ENCODE data around the gene AFF2.

AFF2 gene

DNA sequence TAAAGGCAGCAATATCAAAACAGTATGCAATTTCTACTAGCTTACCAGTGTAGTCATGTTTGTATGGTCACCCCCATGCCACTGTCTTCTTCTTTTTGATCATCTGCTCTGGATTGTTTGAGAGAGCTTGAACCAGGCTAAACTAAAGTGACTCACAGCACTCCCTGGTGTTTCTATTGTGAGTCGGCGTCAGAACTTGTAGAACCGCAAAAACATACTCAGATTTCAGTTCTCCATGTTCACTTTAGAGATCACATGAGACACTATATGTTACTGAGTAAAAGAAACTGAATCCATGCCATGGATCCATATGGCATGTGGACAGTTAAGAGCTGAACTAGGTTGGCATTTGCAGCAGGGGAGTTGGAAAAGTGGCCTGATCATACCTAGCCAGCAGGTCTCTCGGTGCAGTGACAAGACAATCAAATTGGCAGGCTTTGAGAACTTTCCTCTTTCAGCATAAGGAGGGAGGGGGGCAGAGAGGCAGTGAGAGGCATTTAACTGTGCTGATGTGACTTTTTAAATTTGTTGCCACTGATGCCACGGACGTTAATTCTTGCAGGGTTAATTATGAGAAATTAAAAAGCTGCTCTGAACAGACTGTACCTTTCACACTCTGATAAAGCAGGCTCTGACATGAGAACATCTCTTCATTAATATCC, 88.4 kb downstream of the AFF2 start:
- peak; percentile 45 for DNase-seq

DNA sequence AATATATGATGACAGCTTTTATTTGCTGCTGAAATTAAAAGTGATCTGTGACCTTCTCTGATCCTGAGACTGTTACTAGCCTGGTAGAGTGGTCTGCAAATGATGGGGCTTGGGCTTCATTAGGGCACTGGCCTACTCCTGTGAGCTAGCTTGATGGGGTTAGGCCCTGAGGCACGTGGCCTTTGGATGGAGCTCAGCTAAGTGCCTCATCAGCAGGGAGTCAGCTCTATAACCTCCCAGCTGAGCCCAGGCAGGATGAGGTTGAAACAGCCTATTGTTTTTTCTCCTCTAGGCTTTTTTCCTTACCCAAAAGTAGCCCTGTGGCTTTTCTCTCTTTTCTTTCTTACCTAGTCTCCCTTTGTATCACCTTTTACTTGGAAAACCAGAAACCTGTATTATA, 92.2 kb downstream of the AFF2 start:
- DNase-seq, result no peak

DNA sequence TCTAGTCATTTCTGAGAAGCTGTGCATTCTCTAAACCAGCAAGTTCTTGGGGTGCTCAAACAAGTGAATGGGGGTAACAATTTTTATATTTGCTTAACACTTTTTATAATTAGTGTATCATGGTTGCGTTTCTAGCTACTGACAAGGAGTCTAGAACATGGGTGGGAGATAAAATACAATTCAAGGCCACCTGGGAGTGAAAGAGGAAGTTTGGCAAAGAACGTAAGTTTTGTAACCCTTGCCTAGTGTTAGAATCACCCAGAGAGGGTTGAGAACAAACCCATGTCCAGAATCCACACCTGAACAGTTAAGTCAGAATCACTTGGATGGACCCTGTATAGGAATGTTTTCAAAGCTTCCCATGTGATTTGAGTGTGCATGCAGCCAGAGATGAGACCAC, 92.7 kb downstream of the AFF2 start:
- no peak for DNase-seq

DNA sequence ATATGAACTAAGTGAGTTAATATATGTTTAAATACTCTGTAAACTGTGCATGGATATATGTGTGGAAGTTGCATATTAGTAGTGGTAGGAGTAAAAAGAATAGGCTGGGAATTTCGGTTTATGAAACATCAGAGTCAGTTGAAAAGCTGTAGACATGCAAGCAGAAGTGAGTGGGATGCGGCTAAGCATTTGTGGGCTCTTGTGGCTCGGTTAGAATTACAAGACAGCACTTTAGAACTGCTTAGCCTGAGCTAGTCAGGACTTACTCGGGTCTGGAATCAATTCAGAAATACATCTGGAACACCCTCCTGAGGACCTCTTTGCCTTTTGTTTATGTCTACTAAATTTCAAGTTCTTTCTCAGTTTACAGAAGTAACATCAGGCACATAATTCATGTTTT, 93.6 kb downstream of the AFF2 start:
- DNase-seq, result no peak

DNA sequence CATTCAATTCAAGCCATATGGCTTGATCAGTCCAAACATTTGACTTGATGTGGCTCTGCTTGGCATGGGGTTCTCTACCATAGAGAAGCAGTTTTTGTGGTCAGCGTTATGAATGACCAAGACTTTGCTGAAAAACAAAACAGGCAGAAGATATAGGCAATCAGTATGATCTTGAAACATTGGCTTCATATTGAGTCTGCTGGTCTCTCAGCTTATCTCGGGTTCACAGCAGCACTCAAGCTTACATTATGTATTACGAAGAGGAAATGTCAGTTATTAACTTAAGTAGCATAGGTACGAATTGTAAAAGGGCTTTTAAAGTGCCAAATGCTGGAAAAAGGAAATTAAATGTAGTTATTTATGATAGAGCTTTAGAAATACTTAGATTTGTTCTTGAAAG, 99.0 kb downstream of the AFF2 start:
- DNase-seq, result no peak

DNA sequence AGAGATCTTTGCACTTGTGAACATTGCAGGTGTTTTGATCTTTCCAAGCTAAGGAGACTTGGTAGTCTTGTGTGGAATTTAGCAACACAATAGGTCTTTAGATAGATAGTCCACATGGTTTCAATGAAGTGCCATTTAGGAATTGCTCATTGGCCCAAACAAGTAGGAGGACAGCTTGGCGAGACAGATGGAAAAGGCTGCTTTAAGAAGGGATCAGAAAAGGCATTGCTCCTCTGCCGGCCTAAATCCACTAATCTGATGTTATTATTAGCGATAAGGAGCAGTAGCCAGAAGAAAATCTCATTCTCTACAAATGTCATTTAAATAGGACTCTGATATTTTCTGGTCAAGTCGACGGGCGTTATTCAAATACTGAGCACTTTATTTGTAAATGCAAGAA, 99.7 kb downstream of the AFF2 start:
- no peak for DNase-seq

DNA sequence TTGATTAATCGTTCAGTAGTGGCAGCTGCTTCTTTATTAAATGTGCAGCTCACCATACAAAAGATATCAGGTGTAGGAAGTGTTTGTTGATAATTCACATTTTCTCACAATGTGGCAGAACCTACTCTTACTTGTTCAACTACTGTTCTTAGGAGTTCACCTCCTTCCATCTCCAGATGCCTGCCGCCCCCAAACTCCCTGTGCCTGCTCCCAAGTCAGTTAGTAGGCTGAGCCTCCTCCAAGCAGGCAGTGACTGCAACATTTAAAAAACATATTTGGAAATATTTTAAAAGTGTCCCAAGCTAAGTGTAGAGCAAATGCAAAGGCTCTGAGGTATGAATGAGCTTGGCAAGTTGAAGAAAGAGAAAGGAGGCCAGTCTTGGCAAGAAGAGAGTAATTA, 100.2 kb downstream of the AFF2 start:
- DNase-seq, result no peak

DNA sequence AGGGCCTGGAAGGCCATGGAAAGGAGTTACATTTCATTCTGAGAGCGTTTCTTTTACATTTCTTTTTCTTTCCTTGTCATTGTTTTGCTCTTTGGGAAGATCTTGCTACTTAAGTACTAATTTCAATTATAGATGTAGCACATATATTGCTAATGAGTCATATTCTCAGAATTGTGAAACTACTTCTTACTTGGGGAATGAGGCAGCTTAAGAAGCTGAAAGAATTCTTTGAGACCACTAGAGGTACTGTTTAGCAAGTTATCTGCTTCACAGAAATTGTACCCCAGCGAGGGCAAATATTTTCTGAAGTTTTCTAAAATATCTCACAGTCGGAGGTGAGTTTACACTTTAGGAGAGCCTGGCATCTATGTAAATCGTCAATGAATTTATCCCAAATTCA, 100.6 kb downstream of the AFF2 start:
- peak; percentile 49 for DNase-seq

DNA sequence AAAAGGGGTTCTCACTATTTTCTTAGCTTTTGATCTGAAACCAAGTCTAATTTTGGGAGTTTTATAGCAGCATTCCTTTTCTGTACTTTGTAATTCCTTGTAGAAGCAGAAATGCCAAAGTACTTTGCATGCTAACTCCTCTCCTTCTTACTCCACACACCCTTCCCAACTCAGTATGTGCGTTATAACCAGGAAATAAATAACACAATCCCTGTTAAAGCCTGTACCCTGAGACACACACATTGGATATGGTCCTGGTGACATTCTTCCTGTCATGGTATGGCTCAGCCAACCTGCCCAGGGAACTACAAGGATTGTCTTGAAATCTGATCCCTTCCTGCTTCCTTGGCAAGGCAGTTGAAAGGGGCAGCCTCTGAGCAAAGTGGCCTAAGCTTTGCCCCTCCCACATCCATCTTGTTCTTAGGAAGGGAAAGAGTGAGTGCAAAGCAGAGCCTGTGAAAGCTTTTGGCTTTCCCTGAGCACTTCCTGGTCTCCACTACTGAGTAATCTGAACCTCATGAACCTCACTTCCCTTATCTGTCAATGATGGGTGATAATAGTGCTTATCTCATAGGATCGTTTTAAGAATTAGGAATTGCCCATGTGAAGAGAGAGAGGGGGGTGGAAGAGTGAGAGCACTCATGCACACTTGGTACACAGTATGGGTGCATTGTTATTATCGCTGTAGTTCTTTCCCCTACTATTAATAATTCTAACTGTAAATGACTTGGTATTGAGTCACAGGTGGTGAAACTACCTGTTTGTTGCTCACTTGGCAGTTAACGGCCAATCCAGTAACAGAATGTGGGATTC, 109.3 kb downstream of the AFF2 start:
- no peak for DNase-seq

DNA sequence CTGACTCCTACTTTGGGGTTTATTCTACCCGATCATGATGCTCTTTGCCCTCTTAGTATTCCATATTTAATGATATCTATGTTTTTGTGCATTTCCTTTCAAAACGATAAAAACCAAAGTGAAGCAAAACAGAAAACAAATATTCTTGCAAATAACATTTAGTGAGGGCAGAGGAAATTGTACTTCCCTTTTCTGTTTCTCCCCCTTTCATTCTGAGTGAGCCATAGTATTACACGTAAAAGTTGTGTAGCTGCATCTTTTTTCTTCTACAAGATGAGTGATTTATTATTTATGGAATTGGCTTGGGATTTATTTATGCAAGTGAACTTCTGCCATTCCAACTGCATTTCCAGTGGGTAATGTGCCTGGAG, 109.9 kb downstream of the AFF2 start:
- no peak for DNase-seq

DNA sequence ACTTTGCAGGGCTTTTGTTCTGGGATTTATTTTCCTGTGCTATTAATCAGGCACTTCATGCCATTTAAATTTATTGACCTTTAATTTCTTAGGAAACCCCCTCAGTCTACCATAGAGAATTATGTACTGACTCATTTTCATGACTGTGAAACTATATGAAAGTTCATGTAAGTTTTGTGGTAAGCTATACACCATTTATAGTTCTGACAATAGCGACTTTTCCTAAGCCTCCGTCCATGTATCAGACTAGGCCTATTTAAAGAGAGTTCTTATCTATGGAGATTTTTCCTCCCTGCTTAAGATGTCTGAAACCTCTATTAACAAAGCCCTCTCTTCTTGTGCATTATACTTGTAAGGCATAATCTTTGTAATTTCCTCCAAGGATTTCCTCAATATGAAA, 111.6 kb downstream of the AFF2 start:
- DNase-seq, result no peak

DNA sequence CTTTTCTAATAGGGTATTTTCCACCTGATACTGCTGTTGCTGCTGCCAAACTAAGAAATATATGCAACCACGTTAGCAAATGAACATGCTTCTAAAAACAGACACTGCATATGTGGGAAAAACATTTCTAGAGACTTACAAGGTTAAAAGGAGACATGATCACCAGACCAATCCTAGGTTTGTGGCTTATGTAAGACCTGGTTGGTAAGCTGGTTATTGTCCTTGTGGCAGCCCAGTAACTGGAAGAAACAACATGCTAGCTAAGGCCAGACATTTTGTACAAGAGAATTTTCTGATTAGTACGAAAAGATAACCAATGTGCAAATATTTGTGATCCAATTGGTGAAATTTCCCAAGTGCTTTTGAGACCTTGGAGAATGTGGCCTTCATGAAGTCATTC, 112.0 kb downstream of the AFF2 start:
- no peak for DNase-seq

DNA sequence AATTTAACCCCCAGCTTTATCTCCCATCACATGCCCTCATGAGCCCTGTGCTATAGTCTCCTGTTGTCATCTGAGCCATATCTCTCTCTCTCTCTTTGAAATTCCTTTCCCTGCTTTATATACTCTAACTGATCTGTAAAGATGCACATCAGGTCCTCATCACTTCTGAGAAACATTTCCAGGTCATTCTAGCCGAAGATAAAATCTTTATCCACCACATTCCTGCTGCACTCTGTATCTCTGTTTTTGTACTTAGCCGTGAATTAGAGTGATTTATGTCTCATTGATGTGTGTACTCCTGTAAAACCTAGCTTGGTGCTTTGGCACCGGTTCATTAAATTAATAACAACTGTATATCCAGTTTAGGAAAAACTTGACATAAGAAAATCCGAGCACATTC, 113.2 kb downstream of the AFF2 start:
- no peak for DNase-seq

DNA sequence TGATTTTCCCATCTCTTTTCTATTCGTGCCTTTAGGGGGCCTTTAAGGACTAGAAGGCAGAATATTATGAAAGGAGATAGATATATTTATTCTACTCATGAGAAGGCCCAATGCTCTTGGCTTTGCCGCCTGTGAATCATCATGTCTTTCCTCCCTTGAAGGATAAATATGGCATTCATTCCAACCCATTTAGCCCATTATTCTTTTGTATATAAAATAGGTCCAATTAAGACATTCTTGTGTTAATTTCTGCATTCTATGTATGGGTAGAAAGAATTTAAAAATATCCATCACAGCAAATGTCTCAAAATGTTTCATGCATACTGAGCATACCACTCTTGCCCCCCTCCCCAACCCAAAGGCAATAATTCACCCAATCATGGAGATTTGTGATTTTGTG, 115.1 kb downstream of the AFF2 start:
- no peak for DNase-seq

DNA sequence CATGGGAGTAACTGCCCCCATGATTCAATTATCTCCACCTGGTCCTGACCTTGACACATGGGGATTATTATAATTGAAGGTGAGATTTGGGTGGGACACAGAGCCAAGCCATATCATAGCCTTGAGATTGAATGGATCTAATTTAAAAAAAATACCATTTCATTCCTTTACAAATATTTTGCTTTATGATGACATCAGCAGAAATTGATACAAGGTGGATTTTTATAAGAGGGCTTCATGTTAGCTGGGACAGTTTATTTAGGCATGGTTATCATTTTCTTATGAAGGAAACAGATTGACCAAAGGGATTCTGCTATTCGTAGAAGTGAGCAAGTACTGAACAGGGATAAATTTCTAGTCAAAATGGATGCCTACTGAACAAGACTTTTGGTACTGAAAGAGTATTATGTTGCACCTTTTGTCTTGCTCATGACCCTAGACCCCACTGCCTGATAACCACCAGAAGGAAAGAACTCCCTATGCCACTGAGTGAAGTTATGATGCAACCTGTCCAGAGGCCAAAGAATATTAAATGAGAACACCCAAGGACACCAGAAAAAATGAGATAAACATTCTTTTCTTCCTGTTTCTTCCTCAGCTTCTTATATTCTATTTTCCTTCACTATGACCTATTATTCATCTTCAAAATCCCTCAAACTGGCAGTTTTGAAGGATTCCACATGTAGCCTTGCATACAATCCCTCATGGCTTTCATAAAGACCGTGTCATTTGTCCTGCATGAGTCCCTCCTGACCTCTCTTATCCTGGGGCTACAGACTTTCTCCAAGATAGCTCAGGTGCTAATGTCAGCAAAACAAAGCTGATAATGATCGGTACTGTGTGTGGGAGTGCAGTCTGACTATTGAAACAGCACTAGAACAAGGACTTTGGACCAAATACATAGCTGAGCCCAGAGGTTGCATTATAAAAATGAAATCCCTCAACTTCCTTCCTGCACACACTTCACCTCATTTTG, 118.3 kb downstream of the AFF2 start:
- DNase-seq, result no peak

DNA sequence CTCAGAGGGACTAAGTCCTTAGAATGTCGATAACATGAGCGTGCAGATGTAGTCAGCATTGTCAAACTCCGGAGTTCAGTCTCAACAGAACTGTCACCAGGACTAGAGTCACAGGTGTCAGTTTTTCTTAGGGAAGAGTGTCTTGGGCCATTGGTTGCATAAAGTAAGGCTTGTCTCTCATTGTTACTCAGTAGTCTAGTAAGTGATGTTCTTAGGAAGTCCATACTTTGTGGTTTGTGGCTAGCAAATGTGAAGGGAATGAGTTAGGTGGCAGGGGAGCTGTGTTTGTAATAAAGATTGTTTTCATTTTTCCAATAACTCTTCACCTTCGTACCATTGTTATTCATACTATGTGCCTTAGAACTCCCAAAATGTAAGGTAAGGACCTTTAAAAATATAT, 119.6 kb downstream of the AFF2 start:
- peak; percentile 1 for DNase-seq

DNA sequence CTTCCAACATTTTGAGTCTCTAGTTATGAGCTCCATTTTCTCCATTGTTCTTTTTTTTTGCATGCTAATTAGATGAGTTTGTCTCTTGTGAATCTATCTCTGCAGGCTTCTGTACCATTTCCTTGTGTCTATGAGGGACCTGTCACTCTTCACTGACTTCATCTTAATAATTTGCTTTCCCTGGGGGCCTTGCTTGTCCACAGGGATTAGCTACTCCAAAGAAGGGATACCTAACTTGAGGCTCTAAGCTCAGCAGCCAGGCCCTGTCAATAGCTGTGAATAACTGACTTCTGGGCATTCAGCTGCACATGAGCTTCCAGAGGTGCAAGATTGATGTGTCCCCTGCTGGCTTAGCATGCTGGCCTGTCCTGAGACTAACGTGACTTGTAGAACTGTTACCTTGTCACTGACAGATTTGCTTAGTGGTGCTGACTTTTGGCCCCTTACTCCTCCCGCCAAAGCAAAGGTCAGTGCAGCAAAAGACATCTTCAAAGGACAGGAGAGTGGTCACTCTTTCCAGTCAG, 124.6 kb downstream of the AFF2 start:
- DNase-seq, result no peak

DNA sequence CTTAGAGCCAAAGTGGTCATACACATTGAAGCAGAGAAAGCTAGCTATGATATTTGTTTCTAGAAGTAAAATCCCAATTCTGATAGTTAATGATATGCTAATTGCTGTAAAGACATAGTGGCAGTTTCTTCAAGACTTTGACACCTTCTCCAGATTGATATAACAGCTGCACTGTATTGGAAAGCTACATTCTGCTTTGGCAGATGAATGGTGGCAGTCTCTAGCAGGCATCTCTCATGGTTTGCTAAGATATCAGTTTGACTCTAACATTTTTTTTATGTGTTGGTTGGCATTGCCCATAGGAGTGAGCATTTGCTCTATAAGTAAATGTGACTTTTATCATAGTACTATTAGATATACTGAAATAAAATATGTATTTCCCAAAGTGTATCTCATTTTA, 128.2 kb downstream of the AFF2 start:
- DNase-seq, result no peak

DNA sequence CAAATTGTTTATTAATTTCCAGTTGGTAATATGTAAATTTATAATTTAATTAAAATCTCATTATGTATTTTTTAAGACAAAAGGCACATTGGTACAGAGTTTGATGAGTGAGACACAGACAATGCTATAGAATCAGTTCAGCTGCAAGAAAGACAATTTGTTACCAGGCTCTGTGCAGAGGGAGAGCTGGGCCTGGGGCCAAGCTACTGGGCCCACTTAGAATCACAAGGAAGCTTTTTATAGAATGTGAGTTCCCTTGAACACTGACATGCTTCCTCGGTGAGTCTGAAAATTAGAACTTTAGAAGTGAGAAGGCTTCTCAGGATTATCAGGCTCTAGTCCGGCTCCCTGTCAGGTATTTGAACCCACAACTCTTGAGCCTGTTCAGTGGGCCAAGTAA, 129.0 kb downstream of the AFF2 start:
- DNase-seq, result no peak

DNA sequence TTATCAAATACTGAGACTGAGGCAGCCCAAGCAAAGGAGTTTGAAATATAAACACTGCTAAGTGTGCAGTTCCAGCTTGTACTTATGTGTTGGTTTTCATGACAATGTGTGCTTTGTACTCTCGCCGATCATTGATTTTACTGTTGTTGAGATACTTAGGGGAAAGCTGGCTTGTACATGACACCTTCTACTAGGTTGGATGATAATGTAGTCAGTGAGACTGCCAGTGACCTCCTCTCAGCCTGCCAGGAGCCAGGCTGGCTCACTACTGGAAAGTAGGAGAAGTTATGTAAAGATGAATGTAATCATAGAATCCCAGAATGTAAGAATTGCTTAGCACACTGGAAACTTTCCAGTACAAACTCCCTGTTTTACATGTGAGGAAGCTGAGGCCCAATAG, 132.0 kb downstream of the AFF2 start:
- no peak for DNase-seq

DNA sequence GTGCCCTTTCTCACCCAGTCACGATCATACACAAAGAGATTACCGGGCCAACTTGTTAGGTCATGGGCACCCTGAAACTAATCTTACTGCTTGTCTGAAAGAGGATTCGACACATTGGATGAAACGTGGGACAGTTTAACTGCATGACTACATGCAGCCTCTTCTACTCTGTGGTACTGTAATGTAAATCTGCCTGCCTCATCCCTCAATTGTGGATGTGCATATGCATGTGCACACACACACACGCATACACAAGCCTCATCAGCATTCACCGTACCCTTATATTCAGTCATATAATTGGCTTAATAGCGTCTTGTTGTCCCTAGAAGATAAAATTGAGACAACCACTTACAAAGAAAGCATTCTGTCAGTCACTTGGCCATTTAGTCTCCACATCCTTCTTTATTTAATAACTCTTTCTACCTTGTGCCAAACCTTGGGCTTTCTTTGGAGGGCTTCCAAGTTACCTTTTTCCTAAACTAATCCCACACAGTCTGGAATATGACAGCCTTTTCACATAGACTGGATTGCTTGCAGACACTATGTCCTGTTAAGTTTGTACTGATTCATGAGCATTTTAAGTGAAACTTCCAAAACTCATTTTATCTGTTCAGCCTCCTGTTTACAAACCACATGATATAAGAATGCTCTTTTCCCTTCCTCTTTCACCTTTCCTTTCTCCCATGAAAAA, 132.9 kb downstream of the AFF2 start:
- DNase-seq, result no peak

DNA sequence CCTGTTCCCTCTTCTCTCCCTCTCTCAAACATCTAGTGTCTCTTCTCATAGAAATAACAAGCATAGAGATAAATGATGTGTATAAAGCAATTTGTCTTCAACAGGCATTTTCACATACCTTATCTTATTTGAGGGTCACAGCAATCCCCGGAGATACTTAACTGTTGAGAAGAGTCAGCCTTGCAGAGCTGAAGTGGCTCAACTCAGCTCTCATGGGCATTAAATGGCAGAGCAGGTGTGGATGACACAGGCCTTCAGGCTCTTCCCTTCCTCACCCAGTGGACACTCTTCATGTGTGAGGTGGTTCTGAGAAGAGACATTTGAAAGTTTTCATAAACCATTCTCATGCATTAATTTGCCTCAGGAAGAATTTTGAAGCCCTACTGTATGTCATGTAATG, 134.2 kb downstream of the AFF2 start:
- DNase-seq, result no peak

DNA sequence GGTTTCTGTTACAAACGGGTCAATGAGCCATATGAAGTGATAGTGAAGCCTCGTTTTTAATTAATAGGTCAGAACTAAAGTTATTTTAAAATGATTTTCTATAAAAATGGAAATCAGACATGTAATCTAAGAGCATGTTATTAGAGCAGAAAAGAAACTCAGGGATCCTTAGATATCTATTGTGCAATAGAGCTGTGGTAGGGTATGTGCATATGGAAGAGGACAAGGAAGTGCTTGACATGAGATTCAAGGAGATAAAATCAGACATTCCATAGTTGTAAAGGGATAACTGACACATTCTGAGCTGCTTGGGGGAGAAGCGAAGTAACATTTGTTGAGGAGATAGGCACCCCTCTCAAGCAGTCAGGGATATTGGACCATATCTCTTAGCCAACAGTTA, 143.0 kb downstream of the AFF2 start:
- DNase-seq, result no peak
